Thyroid gland (tissue), 4 donors: ENCODE data around the gene SESN3.

Source experiments
- POLR2A ChIP-seq, 2 donors: fragments of 450-650 bp; IDR thresholded peaks; one replicate each; pipeline ENCODE4 v1.6.1; 2017; ENCODE audit warnings: antibody characterized with exemption in 2 of 2, mild to moderate bottlenecking in 2 of 2, moderate library complexity in 1 of 2
- TF ChIP-seq, protein P1 (sequence below), 6 experiments: fragments of 200-600 bp in 3 of 6; fragments of 450-650 bp in 3 of 6; sonication (generic) in 3 of 6; IDR thresholded peaks; one replicate each; pipeline ENCODE4 v1.5.1; 2016 to 2019; ENCODE audit warnings: antibody characterized with exemption in 6 of 6, mild to moderate bottlenecking in 2 of 6, inconsistent platforms in 1 of 6, moderate library complexity in 1 of 6

GRCh38 chr11:95247127-95247684, 16.2 kb upstream of the SESN3 start:
- TF ChIP-seq, protein P1, sequence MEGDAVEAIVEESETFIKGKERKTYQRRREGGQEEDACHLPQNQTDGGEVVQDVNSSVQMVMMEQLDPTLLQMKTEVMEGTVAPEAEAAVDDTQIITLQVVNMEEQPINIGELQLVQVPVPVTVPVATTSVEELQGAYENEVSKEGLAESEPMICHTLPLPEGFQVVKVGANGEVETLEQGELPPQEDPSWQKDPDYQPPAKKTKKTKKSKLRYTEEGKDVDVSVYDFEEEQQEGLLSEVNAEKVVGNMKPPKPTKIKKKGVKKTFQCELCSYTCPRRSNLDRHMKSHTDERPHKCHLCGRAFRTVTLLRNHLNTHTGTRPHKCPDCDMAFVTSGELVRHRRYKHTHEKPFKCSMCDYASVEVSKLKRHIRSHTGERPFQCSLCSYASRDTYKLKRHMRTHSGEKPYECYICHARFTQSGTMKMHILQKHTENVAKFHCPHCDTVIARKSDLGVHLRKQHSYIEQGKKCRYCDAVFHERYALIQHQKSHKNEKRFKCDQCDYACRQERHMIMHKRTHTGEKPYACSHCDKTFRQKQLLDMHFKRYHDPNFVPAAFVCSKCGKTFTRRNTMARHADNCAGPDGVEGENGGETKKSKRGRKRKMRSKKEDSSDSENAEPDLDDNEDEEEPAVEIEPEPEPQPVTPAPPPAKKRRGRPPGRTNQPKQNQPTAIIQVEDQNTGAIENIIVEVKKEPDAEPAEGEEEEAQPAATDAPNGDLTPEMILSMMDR (IDR thresholded peaks at IDR 0.05) = no peak
- TF ChIP-seq POLR2A (IDR thresholded peaks at IDR 0.05) = no peak
